IPS-NIHi7 (cell line): ENCODE results near the gene RNF220.
A peak's percentile ranks its signal among the peaks of the same experiment; 100 is the strongest.

Experiments
- DNase-seq: peaks from one replicate; pipeline ENCODE4 v3.0.0; 2012; ENCODE audit warnings: mixed read lengths; ENCODE audit errors: extremely low spot score

The RNF220 gene

DNA sequence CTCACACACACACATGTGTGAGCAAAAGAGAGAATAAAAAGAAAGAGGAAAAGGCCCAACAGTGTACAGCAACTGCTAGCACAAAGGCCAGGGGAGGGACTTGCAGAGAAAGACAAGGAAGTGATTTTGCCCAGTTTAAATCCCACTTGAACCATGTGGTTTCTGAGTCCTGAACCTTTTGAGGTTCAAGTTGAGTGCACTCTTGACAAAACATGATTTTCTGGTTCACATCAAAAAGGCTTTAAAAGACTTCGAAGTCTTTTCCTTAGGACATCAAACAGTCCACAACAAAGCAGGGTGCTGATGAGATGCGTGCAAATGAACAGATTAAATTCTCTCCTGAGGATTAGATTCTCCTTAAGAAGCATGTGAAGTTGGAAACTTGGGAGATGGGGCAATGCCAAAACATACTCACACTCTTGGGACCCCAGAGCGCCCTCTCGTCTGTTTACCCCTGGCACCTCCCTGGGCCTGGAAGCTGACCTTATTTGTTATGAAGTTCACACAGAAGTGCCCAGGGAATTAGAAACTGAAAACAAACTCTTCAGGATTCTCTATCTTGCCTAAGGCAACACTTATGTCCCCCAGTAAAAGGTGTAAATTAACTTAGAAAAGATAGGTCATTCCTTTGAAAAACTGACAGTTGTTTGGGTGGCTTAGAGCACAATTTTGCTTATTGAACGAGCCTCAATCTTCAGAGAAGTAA, 31.5 kb downstream of the RNF220 start:
- DNase-seq: no peak

GRCh38 chr1:44437107-44437716, 32.2 kb downstream of the RNF220 start:
- peak; percentile 46 for DNase-seq

- no peak for DNase-seq
Observed at GRCh38 chr1:44442791-44443190, 37.7 kb downstream of the RNF220 start.

- no peak for DNase-seq
Observed at GRCh38 chr1:44447051-44447810, 42.2 kb downstream of the RNF220 start.

DNA sequence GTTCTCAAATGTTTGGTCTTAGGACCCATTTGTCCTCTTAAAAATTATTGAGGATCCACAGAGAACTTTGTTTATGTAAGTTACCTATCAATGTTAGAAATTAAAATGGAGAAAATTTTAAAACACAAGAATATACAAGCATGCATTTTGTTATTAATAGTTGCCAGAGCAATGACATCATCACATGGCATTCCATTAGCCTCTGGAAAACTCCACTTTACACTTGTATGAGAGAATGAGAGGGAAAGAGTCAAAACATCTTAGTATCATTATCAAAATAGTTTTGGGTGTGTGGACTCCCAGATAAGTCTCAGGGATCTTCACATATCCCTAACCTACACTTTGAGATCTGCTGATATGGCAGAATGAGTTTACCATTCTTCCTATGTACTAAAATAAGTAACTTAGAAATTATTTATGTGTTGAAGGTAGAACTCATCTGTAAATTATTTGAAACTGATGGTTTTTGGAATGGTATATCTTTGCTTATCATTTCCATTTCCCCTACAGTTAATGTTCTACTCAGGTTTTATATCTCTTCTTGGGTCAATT, 48.8 kb downstream of the RNF220 start:
- no peak for DNase-seq

DNA sequence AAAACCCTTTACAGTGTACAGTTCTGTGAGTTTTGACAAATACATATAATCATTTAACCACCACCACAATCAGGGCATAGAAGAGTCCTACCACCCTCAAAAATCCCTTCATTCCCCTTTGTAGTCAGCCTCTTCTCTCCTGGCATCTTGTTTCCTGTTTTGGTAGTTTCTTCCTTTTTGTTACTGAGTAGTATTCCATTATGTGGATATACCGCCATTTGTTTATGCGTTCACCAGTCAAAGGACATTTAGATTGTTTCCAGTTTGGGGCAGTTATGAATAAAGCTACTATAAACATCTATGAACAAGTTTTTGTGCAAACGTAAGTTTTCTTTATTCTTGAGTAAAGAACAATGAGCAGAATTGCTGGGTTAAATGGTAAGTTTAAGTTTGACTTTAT, 49.6 kb downstream of the RNF220 start:
- no peak for DNase-seq

GRCh38 chr1:44460107-44460882, 55.2 kb downstream of the RNF220 start:
- no peak for DNase-seq

- DNase-seq: no peak
Observed at GRCh38 chr1:44464361-44464760, 59.3 kb downstream of the RNF220 start.

DNA sequence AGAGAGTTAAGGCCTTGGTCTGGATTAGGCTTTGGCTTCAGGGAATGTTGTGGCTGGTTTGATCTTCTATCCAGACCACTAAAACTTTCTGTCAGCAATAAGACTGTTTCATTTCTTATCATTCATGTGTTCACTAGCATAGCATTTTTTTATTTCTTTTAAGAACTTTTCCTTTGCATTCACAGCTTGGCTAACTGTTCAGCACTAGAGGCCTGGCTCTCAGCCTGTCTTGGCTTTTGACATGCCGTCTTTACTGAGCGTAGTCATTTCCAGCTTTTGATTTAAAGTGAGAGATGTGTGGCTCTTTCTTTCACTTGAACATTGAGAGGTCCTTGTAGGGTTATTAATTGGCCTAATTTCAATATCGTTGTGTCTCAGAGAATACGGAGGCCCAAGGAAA, 62.5 kb downstream of the RNF220 start:
- DNase-seq: no peak

- no peak for DNase-seq
Observed at GRCh38 chr1:44471911-44472453, 66.9 kb downstream of the RNF220 start.

DNA sequence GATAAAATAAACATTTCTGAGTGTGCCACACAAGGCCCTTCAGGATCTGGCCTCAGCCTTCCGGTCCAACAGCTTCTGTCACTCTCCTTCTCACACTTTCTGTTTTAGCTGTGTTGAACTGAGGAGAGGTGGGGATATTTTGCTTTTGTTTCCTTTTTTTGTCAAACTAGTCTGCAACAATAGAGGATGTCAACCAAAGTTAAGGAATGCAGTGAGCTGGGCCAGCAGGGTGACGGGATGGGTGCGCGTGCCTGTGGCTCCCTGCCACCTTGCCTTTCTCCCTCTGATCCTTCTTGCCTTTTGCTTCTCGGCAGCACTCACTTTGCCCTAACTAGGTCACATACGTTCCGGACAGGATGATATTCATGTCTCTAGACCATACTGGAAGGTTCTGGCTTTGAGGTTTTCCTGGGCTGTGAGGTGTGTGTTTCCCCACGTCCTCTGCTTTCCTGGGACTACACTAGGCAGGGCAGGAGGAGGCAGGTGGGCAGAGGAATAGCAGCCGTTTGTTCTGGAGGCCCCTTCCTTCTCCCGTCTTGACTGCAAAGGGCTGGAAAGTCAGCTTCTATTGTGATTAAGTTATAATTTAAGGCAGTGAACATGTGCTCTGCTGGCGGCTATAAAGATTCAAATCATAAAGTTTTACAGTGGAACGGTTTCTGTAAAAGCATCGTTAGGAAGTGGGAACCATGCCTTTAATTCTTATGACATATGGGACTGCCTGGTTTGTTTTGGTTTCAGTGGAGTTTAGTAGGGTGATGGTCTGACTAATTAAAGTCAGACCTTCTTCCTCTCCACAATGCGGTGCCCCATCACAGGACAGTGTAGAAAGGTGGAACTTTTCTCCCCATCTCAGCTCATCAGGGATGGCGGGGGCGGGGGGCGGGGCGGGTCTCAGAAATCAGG, 67.8 kb downstream of the RNF220 start:
- no peak for DNase-seq

DNA sequence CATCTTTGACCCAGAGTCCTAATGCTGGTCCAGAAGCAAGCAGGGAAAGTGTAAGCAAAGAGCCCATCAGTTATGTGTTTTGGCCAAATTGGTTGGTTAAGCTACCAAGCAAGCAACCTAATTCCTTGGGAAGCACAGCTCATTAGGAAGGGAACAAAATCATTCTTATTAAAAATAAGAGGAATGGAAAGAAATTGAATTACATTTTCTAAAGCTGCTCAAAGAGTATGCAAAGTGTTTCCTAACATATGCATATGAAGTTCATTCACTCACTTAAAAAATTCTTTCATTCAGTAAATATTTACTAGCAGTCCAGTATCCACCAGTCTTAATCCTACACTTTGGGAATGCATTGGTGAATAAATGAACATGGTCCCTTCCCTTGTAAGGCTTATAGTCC, 71.8 kb downstream of the RNF220 start:
- no peak for DNase-seq

DNA sequence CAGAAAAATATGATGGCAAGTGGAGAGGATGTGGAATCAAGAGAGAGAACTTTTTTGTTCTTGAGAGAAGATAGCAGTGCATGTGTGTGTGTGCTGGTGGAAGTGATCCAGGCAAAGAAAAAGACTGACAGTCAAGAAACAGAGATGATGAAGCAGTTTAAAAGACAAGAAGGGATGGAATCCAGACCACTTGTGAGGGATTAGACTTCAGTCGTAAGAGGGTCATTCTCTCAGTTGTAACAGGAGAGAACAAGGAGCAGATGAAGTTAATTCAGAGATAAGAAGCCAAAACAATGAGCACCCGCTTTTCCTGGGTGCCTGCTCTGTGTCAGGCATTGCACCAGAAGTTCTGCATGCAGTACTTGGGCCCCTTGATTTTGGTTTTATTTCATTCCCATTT, 76.6 kb downstream of the RNF220 start:
- DNase-seq: no peak

- DNase-seq: no peak
Observed at GRCh38 chr1:44483089-44483874, 78.2 kb downstream of the RNF220 start.

DNA sequence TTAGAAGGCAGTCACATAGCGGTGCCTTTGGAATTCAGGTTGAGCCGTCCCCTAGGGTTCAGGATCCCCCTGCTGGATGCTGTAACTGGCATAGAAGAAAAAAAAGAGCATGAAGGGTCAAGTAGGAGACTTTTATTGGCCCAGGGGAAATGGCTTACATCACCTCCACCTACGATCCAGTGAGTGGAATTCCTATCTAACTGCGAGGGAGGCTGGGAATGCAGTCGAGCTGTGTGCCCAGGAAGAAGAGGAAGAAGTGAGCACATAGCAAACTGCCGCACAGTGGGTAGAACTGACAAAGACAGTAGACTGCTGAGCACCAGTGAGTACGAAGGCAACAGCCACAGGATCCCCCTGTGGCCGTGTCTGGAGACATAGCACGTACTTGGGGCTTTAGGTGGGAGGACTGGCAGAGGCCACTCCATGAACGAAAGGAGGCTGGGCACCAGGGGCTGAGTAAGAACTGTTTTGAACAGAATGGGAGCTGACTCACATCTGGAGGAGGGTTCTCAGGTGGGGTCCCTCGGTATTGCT, 79.2 kb downstream of the RNF220 start:
- peak; percentile 74 for DNase-seq

GRCh38 chr1:44485229-44485933, 80.3 kb downstream of the RNF220 start:
- DNase-seq: no peak

DNA sequence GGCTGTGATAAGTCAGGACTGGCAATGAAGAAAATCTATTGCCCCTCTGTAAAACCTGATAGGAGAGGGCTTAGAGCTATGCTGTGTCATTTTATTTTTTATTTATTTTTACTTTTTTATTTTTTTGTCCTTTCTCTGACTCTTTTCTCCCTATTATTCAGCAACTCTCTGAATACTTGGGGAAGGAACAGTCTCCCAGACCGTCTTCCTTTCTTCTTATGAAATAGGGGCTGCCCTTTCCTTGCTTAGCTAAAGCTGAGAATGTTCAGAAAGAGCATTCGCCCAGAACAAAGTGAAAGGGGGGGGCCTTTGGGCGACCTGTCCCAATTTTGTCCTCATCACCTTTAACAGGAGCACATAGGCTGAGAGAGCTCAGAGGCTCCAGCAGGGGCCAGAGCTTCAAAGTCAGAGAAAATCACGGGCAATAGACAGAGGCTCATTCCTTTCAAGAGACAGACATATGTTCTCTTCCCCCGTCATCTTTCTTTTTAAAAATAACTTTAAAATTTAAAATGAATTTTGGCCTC, 80.9 kb downstream of the RNF220 start:
- DNase-seq: no peak

DNA sequence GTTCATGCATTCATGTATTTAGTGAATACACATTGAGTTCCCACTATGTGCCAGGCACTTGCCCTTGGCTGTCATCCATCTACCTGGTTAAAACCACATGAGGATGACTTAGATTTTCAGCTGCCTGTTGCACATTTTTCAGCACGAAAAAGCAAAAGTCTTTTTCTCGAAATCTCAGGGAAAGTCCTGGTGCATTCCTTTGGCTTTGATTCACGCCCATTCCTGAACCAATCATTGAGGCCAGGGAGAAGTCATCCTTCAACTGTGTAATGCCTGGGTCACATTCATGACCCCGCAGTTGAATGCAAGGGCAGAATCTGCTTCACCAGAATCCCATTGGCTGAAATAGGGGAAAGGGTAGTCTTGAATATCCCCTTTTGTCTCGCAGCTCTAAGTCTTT, 84.4 kb downstream of the RNF220 start:
- DNase-seq: no peak
